ENCODE results near the gene ABCC3.

Gene ABCC3

DNA sequence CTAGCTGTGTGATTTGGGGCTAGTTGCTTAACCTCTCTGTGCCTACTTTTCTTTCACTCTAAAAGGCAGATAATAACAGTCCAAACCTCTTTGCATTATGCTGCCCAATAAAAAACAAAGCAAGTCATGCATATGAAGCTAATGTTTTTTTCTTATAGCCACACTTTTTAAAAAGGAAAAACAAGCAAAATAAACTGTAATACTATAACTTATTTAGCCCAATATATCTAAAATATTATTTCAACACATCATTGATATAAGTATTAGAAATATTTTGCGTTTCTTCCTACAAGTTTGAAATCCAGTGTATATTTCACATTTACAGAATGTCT, 50.6 kb downstream of the ABCC3 start:
- Histone ChIP-seq H3K4me3 (ENCODE audit: low read length) (no peak overlapping the region), H3K9me3 (ENCODE audit: low read length) (no peaks in the 10 kb centered on the region), H3K27me3 (ENCODE audit: insufficient read depth, low read length) (no peaks in the 10 kb centered on the region), H3K36me3 (ENCODE audit: insufficient read depth, low read length) (no peaks in the 10 kb centered on the region), H2AFZ (ENCODE audit: low read depth, low read length) (no peak overlapping the region), H3K4me1 (ENCODE audit: insufficient read depth, low read length) (peaks cover 24% of the 10 kb centered on the region)

DNA sequence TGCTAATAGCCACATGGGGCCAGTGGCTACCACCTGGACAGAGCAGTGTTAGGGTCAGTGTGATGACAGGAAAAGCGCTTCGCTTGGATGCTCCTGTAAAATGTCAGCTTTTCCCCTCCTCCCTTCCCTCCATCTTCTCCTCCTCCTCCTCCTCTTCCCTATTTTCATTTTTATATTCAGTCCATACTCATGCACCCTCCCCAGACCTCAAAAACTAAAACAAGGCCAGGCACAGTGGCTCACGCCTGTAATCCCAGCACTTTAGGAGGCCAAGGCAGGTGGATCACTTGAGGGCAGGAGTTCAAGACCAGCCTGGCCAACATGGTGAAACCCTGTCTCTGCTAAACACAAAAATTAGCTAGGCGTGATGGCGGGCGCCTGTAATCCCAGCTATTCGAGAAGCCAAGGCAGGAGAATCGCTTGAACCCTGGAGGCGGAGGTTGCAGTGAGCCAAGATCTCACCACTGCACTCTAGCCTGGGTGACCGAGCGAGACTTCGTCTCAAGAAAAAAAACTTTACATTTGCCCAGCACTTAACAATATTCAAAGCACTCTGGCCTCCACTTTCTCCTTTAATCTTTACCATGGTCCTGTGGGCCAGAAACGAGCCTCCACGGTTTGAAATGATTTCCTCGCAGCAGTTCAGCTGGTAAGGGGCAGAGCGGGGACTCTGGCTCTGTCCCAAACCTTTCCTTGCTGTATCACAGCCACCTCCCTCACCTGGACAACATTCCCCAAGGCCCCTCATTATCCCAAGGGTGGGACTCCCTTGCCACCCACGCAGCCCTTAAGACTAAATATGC, 51.2 kb downstream of the ABCC3 start:
- Histone ChIP-seq H3K9me3 (ENCODE audit: low read length) (no peaks in the 10 kb centered on the region), H3K4me3 (ENCODE audit: low read length) (no peak overlapping the region), H3K4me1 (ENCODE audit: insufficient read depth, low read length) (peaks cover 29% of the 10 kb centered on the region), H2AFZ (ENCODE audit: low read depth, low read length) (no peak overlapping the region), H3K36me3 (ENCODE audit: insufficient read depth, low read length) (no peaks in the 10 kb centered on the region), H3K27me3 (ENCODE audit: insufficient read depth, low read length) (no peaks in the 10 kb centered on the region)

DNA sequence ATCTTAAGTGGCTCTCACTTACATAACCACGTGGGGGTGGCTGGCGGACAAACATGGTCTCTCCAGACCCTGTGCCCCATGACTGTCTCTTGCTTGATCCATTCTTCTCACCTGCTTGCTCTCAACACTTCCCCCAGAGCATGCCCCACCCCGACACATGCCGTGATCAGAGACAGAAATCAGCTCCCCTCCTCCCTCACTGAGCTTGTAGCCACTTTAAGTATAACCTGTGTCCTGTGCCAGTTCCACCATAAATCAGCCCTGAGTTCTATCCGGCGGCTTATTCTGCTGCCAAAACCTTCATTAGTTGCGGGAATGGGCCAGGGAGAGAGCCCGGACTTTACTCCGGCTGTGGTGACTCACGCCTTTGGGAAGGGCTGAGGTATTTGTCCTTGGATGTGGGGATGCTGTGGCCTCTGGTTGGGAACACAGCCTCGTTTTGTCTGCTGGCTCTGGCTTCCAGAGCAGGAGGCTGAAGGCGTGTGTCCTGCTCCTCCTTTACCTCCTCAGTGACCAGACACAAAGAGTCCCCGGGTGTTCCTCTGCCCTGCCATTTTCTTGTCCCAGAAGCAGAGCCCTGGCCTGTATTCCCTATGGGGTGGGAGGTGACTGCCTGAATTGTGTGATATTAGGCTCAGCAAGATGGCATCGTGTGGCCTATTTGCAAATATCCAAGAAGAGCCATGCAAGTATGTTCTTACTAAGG, 52.0 kb downstream of the ABCC3 start:
- Histone ChIP-seq H3K36me3 (ENCODE audit: insufficient read depth, low read length) (no peaks in the 10 kb centered on the region), H3K4me1 (ENCODE audit: insufficient read depth, low read length) (peaks cover 30% of the 10 kb centered on the region), H2AFZ (ENCODE audit: low read depth, low read length) (no peak overlapping the region), H3K4me3 (ENCODE audit: low read length) (no peak overlapping the region), H3K27me3 (ENCODE audit: insufficient read depth, low read length) (no peaks in the 10 kb centered on the region), H3K9me3 (ENCODE audit: low read length) (no peaks in the 10 kb centered on the region)

DNA sequence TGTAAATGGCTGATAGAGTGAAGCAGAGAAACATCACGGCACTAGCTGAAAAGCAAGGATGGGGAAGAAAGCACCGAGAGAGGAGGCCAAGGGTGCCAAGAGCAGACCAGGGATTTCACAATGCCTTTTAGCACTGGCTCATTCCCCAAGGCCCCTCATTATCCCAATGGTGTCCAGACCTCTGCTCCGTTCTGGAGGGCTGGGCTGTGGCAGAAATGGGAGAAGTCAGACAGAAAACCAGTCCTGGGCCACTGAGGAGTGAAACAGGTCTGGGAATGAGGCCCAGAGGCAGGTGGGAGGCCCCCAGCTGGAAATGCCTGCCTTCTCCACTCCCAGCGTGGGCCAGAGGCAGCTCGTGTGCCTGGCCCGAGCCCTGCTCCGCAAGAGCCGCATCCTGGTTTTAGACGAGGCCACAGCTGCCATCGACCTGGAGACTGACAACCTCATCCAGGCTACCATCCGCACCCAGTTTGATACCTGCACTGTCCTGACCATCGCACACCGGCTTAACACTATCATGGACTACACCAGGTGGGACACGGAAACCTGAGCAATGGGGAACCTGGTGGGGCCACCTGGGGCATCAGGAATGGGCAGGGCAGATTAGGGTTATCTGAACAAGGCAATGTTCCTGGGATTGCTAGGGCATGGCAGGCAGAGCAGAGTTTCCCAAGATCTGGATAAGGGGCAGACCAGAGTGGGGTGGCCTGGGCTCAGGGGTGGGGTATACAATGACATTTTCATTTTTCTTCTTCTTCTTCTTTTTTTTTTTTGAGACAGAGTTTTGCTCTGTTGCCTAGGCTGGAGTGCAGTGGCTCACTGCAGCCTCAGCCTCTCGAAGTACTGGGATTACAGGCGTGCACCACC, 52.8 kb downstream of the ABCC3 start:
- Histone ChIP-seq H3K4me3 (ENCODE audit: low read length) (no peak overlapping the region), H3K9me3 (ENCODE audit: low read length) (no peaks in the 10 kb centered on the region), H3K27me3 (ENCODE audit: insufficient read depth, low read length) (no peaks in the 10 kb centered on the region), H2AFZ (ENCODE audit: low read depth, low read length) (no peak overlapping the region), H3K4me1 (ENCODE audit: insufficient read depth, low read length) (peaks cover 34% of the 10 kb centered on the region), H3K36me3 (ENCODE audit: insufficient read depth, low read length) (no peaks in the 10 kb centered on the region)

DNA sequence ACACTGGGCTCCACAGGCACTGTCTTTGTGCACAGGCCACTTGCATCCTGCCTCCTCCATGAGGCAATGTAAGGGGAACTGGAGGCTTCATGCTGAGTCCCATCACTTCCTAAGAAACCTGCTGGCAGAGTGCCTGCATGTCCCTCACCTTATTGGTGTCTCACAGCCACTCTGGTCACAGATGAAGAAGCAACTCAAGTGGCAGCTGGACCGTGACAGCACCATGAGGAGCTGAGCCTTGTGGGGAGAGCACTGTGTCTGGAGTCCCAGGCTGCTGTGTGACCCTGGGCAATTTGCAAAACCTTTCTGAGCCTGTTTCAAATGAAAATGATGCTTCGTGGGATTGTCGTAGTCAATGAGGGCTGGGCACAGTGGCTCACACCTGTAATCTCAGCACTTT, 53.6 kb downstream of the ABCC3 start:
- Histone ChIP-seq H3K4me3 (ENCODE audit: low read length) (no peak overlapping the region), H3K36me3 (ENCODE audit: insufficient read depth, low read length) (no peaks in the 10 kb centered on the region), H3K4me1 (ENCODE audit: insufficient read depth, low read length) (peaks cover 36% of the 10 kb centered on the region)

DNA sequence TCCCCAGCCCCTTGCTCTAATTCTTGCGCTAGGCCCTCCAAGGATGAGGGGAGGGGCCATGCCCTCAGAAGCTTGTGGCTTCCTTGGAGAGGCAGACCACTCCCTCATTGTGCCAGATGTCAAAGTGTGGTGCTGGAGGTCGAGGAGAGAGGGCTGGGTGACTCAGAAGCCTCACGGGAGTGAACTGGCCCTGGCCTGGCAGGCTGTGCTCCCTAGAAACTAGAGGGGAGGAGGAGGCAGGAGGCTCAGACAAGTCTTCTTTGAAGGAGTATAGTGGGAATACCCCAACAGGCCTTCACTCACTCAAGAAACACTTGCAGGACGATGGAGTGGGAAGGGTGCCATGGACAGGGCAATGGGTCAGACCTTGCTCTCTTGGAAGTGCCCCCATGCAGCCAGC, 54.6 kb downstream of the ABCC3 start:
- Histone ChIP-seq H3K36me3 (ENCODE audit: insufficient read depth, low read length) (peaks cover 7% of the 10 kb centered on the region), H3K4me1 (ENCODE audit: insufficient read depth, low read length) (peaks cover 36% of the 10 kb centered on the region), H2AFZ (ENCODE audit: low read depth, low read length) (no peak overlapping the region), H3K4me3 (ENCODE audit: low read length) (no peak overlapping the region), H3K9me3 (ENCODE audit: low read length) (no peaks in the 10 kb centered on the region), H3K27me3 (ENCODE audit: insufficient read depth, low read length) (no peaks in the 10 kb centered on the region)

More for the DNA sequence above, 53.6 kb downstream of the ABCC3 start:
- Histone ChIP-seq H3K27me3 (ENCODE audit: insufficient read depth, low read length) (no peaks in the 10 kb centered on the region), H3K9me3 (ENCODE audit: low read length) (no peaks in the 10 kb centered on the region), H2AFZ (ENCODE audit: low read depth, low read length) (no peak overlapping the region)

DNA sequence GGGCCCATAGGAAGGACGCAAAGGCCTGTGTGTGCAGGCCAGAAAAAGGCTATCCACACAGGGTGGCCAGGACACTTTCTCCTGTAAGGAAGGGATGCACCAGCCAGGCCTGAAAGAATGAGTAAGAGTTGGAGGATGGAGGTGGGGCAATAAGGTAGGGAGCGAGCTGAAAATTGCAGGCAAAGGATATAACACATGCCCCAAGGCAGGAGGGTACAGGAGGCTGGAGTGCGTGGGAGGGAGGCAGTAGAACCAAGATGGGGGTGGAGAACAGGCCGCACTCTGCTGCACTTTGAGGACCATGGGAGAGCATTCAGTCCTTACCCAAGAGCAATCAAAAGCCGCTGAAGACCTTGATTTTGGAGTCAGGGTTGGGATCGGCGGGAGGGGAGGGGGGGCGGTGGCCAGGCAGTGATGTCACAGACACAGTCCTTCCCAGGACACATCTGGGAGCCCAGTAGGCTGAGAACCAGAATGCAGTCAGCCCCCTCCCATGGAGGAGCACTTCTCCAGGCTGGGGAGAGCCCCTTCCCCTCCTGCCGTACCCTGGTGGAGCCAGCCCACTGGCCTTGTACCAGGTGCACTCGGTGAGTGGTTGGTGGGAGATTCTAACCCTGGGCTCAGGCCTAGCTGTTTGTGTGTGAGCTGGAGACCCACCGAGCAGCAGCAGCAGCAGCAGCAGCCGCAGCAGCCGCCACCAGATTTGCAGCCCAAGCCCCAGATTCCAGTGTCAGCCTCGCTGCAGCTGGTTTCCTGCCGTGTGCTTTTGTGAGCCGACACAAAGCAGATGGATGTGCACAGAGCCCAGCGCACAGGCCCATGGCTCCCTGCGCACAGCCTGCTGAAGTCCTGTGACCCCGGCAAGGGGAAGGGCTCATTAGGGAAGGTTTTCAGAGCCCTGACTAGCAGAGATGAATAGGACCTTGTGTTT, 55.5 kb downstream of the ABCC3 start:
- peaks cover 10% of the 10 kb centered on the region for H3K36me3 ChIP-seq (ENCODE audit: insufficient read depth, low read length)
- peak overlapping the region; percentile 12 for H2AFZ ChIP-seq (ENCODE audit: low read depth, low read length)
- H3K4me3 ChIP-seq (ENCODE audit: low read length): peak overlapping the region; percentile 33
- no peaks in the 10 kb centered on the region for H3K27me3 ChIP-seq (ENCODE audit: insufficient read depth, low read length)
- no peaks in the 10 kb centered on the region for H3K9me3 ChIP-seq (ENCODE audit: low read length)
- H3K4me1 ChIP-seq (ENCODE audit: insufficient read depth, low read length): peaks cover 36% of the 10 kb centered on the region

DNA sequence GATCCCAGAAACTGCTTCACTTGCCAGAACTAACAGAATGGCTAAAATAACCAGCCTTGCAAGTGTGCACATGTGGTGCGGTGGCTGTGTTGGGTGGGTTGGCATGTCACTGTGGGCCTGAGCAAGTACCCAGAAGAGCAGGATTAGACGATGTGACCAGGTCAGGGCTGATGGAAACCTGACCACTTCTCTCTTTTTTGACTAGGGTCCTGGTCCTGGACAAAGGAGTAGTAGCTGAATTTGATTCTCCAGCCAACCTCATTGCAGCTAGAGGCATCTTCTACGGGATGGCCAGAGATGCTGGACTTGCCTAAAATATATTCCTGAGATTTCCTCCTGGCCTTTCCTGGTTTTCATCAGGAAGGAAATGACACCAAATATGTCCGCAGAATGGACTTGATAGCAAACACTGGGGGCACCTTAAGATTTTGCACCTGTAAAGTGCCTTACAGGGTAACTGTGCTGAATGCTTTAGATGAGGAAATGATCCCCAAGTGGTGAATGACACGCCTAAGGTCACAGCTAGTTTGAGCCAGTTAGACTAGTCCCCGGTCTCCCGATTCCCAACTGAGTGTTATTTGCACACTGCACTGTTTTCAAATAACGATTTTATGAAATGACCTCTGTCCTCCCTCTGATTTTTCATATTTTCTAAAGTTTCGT, 56.3 kb downstream of the ABCC3 start:
- Histone ChIP-seq H3K27me3 (ENCODE audit: insufficient read depth, low read length) (no peaks in the 10 kb centered on the region), H3K4me1 (ENCODE audit: insufficient read depth, low read length) (peaks cover 36% of the 10 kb centered on the region), H3K36me3 (ENCODE audit: insufficient read depth, low read length) (peaks cover 18% of the 10 kb centered on the region), H2AFZ (ENCODE audit: low read depth, low read length) (peak overlapping the region; percentile 12), H3K4me3 (ENCODE audit: low read length) (peak overlapping the region; percentile 33), H3K9me3 (ENCODE audit: low read length) (no peaks in the 10 kb centered on the region)

DNA sequence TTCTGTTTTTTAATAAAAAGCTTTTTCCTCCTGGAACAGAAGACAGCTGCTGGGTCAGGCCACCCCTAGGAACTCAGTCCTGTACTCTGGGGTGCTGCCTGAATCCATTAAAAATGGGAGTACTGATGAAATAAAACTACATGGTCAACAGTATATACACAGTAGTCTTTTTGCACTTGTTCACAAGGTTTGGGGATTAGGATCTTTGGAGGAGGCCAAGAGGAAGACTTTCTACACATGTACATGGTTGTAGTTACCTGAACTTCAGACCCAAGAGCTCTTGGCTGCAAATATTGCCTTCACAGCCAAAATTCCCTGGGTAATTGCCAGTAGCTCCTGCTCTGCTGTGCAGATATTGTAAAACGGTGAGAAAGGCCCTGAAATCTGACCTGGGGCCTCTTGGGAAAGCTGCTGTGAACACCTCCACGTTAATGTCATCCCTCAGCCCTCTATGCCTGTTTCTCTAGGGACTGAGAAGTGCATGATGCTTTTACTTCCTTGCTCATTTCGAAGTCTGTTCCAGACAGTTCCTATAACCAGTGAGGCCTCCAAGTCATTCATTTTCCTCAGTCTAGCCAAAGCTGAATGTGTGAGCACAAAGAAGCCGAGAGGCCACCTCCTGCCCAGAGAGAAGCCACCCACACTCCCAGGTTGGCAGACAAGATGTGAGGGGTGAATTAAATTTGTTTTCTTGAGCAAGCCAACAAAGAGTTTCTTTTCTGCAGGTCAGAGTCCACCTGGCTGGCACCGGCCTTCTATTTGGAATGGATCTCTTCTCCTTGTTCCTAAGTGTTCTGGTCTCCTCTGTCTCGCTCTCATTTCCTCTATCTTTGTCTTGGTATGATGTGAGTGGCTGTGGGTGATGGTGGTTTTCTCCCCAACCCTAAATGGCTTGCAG, 57.1 kb downstream of the ABCC3 start:
- Histone ChIP-seq H3K9me3 (ENCODE audit: low read length) (no peaks in the 10 kb centered on the region), H3K27me3 (ENCODE audit: insufficient read depth, low read length) (no peaks in the 10 kb centered on the region), H3K4me1 (ENCODE audit: insufficient read depth, low read length) (peaks cover 36% of the 10 kb centered on the region), H3K36me3 (ENCODE audit: insufficient read depth, low read length) (peaks cover 26% of the 10 kb centered on the region), H3K4me3 (ENCODE audit: low read length) (no peak overlapping the region), H2AFZ (ENCODE audit: low read depth, low read length) (no peak overlapping the region)

DNA sequence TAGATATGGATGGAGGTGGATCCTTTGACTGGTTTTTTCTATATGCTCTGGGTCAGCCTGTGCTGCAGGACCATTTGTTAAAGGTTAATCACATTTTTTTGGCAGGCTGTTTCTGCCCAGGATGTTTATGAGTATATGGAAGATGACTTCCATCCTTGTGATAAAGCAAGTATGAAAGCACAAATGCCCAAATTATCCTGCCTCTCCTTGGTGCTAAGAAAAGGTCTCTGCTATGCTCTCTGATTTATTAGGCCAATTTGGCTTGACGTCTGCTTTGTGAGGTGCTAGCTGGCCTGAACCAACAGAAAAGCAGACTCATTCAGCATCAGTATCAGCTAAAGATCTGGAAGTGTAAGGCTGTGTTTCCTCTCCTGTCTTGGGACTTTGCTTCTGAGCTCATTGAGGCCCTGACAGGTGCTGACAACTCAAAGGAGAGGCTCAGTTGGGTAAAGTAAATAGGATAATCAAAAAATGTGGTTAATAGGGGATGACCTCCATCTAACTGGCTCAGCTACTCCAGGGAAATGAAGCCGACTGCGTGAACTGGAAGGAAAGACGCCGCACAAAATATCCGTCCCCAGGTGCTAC, 57.9 kb downstream of the ABCC3 start:
- Histone ChIP-seq H3K9me3 (ENCODE audit: low read length) (no peaks in the 10 kb centered on the region), H3K27me3 (ENCODE audit: insufficient read depth, low read length) (no peaks in the 10 kb centered on the region), H3K4me3 (ENCODE audit: low read length) (no peak overlapping the region), H3K4me1 (ENCODE audit: insufficient read depth, low read length) (peaks cover 36% of the 10 kb centered on the region), H3K36me3 (ENCODE audit: insufficient read depth, low read length) (peaks cover 33% of the 10 kb centered on the region), H2AFZ (ENCODE audit: low read depth, low read length) (no peak overlapping the region)

DNA sequence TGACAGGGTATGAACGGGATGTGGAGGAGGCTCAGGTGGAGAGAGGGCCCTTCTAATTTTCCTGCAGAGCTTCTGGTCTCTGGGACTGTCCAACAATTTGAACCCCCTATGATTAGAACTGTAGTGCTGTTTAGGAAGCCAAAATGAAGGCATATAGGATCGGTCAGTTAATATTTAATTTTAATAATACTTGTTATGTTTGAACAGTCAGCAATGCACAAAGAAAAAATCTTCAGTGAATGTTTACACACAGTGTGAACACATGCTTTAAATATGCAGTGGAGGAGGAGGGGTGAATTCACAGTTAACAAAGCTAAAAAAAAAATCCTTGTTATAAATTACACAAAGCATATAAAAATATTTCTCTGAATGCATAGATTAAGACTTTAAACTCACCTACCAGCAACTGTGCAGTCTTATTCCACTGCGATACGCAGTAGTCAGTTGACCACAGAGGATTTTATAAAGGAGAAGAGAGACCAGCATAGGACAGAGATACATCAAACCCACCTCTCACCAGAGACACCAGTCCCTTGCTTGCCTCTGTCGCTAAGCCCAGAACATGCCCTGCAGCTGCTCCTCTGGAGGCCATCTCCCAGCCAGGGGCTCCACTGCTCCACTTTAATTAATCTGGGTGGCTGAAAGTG, 58.5 kb downstream of the ABCC3 start:
- H2AFZ ChIP-seq (ENCODE audit: low read depth, low read length): no peak overlapping the region
- peaks cover 36% of the 10 kb centered on the region for H3K4me1 ChIP-seq (ENCODE audit: insufficient read depth, low read length)
- no peak overlapping the region for H3K4me3 ChIP-seq (ENCODE audit: low read length)
- H3K27me3 ChIP-seq (ENCODE audit: insufficient read depth, low read length): no peaks in the 10 kb centered on the region
- peaks cover 39% of the 10 kb centered on the region for H3K36me3 ChIP-seq (ENCODE audit: insufficient read depth, low read length)
- H3K9me3 ChIP-seq (ENCODE audit: low read length): no peaks in the 10 kb centered on the region

Measured in neuron (in vitro differentiated cells).